Stimulated activated CD4-positive, alpha-beta T cell treated with anti-CD3 and anti-CD28 coated beads, Interleukin-12 subunit alpha, Interleukin-12 subunit beta, amount 100 ng/mL, for 24 hours (primary cell): ENCODE data around the gene CAB39L.

Experiments
- DNase-seq, 2 experiments: peaks; one replicate each; pipeline ENCODE4 v3.0.0-alpha.2; 2020; ENCODE audit warnings: low read depth in 2 of 2

Gene CAB39L

DNA sequence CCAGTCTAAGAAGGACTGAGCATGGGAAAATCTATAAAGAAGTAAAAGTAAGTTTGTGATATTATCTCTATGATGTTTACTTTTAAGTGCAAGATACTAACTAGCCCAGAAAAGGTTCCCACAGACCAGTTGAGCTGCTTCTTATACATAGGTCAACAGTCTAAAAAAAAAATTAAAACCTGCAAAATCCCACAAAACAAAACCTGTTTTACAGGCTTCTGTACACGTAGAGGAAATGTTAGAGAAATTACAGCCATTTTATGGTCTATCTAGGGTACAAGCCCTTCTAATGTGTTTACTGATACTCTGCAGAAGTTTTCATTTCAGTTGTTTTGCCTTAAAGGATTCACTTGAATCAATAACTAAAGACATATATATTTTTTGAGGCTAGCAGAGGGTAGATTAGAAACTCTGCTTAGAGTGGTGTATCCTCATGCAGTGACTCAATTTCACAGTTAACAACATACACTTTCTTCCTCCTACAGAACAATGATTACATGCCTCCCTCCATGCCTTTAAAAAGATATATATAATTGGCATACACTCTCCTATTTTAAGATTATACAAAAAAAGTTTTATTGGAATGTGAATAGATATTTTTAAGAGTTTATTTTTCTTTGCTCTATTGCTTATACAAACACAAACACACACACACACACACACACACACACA lies 43.9 kb downstream of the CAB39L start:
- no peak for DNase-seq

DNA sequence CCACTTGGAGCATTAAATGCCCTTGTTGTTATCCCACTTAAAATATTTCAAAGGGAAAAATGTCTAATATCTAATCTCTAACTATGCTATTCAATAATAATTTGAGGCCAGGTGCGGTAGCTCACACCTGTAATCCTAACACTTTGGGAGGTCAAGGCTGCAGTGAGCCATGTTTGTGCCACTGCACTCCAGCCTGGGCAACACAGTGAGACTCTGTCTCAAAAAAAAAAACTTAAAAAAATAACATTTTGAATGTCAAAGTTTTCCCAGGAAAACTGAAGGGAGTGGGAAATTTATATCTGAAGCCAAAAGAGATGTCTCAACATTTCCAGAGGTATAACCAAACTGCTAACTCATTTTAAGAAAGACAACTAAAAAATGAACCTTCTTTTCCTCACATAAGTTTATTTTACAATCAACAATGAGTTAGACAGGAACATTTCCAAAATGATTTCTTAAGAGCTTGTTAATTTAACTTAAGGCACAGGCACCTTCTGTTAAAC lies 47.9 kb downstream of the CAB39L start:
- DNase-seq, result no peak

DNA sequence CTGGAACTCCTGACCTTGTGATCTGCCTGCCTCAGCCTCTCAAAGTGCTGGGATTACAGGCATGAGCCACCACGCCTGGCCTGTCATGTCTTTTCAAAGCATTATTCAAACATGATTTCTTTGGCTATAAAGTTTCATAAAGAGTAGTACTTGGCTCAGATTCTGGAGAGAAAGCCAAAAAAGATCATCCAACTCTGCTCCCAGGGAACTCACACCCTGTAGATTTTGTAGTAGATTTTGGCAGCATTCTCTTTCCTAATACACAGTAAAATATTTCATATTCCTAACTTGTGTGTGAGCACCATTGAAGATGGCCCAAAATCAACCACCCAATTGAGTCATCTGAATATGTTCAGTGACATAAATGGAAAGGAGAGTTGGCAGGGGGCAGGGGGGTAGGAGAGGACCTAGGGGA lies 48.4 kb downstream of the CAB39L start:
- DNase-seq, result no peak

DNA sequence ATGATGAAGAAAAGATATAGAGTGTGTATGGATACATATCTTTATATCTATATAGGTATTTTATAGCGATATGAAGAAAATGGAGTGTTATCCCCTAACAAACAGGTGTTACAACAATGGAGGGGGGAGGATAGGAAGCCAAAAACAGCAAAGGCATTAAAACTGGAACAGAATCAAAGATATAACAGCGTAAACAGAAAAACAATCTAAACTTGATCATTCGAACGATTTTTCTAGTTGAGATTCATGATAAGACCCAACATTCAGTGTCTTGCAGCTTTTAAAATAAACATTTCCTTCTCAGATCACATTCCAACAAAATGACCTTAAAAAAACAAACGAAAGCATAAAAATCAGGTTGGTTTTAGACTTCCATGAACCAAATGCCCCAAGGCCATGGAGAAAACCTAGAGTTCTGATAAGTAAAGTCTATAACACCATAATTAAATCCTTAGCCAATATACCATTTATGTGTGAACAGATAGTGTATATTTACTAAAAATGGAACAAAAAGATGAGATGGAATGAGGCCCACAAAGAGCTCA lies 55.7 kb downstream of the CAB39L start:
- no peak for DNase-seq

DNA sequence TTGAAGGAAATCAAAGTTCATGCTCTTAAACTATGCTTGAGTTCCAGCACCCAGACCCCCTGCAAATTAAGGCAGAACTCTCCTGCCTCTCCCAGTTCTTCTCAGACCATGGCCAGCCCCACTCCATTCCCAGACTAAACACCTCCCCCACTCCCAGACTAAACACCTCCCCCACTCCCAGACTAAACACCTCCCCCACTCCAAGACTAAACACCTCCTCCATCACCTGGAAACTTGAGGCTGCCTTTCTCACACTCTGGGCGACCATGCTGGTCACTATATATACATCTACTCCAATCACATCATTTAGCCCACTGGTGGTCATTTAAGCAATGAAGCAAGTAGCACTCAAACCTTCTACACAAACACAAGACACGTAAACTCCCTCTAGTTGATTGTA lies 57.2 kb downstream of the CAB39L start:
- DNase-seq, result no peak

DNA sequence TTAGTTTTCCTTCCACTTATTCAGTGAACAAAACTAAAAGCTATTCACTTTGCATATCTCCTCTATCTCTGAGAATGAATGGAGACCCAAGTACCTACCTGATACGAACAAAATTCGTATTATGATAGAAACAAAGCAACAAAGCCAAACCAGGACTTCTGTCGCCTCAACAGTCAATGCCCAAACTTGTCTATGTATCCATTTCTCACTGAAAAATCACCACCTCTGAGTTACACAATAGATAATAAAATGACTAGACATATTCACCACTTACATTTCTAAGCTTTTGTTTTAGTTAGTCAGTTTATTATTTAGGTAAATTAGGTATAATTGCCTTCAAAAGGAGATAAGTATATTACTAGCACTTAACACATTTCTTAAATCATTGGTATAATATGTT lies 67.7 kb downstream of the CAB39L start:
- no peak for DNase-seq

DNA sequence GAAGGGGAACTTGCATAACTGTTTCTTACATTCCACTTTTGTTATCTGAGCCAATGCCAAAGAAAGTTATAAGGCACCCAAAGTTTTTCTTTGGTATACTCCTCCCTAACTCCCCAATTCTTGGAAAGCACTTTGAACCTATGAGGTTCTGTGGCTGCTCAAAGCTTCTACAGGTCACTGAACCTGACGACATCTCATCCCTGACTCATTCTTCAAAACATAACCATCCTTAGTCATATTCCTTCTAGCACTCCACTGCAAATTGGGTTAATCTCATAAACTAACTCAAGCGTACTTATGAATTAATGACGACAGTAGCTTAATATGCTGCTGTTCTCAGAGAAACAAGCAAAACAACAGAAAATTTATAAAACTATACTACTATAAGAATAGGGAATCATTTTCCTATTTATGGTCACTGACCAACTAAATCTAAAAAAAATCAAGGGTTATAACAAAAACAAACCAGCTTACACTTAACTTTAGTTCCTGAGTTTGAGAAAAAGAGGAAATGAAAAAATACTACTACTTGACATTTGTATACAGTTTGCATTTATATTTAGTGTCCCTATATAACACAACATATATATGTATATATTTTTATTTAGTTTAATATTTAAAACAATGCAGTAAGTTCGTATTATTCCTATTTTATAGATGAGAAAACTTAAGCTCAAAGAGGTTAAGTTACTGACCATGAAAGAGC lies 69.1 kb downstream of the CAB39L start:
- no peak for DNase-seq

DNA sequence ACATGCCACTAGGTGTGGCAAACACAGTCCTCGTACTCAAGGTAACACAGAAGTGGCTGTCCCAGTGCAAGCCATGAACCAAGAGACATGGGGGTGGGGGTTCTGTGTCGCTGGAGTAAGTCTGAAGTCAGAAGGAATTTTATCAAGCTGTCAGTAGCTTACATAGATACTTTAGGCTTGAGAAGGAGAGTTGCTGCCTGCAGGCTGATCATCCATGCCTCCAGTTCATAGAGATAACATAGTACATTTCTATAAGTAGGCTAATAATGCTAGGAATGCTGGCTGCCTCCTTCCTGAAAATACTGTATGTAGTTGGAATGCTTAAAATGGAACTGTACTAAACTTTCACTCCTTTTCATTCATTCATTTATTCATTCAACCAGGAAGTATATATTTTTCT lies 70.1 kb downstream of the CAB39L start:
- no peak for DNase-seq

DNA sequence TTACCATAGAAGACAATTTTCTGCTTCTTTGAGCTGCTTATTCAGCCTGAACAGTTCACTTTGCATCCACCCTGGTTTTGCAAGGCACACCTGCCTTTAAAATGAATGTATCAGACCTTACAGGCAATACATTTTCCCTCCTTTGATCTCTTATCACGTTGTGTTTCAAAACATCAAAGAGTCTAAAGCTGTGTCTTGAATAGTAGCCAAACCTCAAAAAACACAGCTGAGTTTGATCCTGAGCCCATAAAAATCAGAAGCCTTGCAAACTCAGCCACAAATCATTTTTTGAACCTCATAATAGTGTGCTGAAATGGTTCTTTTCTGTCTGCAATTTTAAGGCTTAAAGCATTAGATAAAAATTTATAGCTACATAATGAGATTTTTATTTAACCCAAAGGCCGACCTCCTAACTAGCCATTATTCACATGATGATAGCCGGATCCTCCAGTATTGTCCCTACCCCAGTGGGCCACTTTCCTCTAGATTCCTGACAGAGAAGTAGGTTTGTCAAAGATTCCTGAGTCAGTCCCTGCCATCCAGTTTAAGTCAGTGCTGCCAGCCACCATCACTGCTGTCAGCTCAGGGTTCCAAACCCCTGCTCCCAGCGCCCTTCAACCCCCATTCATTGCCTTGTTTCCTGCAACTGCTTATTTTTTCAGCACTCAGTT lies 71.8 kb downstream of the CAB39L start:
- no peak for DNase-seq

DNA sequence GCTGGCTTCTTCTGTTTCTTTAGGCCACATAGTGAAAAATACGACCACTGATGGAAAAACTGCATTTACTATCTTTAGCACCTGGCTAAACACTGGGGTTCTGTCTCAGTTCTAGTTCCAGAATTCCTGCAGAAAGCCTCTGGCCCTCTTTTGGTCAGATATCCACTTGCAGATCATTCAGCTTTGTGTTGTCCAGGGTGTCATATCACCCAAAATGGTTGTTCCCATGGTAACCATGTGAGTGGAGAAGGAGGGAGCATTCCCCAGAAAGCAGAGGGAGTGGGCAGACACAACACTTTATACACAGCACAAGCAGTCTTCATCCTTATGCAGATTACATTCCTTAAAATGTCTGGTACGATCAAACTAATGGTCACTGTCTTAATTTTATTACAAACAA lies 73.5 kb downstream of the CAB39L start:
- DNase-seq, result no peak

DNA sequence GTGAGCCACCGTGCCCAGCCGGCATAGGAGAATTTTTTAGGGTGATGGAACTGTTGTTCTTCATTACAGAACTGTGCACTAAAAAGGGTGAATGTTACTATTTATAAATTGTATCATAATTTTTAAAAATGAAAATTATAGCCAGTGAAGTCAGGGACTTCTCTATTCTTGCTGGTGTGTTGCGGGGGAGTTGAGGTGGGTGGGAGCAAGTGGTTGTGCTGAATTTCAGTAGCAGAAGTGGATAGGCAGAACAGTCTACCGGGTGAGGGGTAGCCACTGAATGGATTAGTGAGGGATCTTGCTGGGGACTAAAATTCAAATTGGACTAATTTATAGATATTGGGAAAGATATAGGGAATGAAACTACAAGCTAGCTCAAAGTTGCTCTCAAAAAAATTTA lies 74.0 kb downstream of the CAB39L start:
- DNase-seq, result no peak

DNA sequence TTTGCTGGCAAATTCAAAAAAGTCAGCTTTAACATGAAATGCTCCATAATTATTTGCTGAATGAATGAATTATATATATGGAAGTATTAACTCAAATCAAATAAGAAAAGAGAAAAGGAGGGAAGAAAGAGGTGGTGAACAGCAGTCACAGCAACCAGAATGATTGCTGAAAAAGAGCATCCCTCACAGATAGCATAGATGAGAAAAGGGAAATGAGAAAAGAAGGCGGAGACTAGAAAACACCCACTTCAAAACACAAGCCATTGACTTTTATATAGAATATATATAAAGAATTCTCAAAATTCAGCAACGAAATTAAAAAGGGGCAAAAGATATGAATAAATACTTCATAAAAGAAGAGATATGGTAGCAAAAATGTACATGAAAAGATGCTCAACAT lies 75.2 kb downstream of the CAB39L start:
- DNase-seq, result no peak

DNA sequence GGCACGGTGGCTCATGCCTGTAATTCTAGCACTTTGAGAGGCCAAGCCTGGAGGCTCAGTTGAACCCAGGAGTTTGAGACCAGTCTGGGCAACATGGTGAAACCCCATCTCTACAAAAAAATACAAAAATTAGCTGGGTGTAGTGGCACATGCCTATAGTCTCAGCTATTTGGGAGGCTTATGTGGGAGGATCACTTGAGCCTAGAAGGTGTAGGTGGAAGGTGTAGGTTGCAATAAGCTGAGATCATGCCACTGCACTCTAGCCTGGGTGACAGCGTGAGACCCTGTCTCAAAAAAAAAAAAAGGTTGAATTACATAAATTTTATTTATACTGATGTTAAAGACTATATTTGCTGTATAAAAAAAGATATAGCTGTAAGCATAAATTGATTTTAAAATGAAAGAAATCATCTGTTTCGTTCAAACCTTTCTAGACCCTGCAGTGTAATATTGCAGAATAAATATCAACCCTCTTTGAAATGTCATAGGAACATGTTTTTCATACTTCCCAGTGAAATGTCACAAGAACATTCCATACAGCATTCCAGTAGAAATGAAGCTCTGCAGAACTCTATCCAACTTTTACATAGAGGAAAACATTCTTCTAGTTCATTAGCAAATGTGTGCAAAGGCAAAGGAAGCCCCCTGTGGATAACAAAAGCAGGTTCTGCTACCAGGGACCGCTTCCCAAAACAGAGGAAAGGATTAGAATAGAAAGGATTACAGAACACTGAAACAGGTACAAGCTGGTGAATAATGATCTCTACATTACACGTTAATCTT lies 76.0 kb downstream of the CAB39L start:
- DNase-seq, result no peak

DNA sequence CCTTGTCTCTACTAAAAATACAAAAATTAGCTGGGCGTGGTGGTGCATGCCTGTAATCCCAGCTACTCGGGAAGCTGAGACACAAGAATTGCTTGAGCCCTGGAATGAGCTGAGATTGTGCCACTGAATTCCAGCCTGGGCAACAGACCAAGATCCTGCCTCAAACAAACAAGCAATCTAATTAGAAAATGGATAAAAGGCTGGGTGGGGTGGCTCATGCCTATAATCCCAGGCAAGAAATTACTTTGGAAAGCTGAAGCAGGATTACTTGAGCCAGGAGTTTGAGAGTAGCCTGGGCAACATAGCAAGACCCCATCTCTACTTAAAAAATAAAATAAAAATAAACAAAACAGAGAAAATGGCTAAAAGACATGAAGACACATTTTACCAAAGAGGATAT lies 77.0 kb downstream of the CAB39L start:
- no peak for DNase-seq

DNA sequence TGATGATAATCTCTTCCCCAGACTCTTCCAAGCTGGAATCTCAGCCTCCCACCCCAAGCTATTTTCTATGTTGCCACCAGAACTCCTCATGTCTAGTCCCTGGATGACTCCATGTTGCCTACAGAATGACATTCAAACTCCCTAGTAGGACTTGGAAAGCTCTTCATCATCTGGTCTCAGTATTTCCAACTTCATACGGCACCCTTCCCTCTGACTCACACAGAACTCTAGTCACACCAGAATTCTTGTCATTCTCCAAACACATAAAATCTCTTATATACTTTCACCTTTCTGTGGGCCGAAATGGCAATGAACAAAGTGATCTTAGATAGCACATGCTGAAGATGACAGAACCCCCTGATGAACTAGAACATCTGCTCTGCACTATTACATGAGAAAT lies 86.2 kb downstream of the CAB39L start:
- no peak for DNase-seq

DNA sequence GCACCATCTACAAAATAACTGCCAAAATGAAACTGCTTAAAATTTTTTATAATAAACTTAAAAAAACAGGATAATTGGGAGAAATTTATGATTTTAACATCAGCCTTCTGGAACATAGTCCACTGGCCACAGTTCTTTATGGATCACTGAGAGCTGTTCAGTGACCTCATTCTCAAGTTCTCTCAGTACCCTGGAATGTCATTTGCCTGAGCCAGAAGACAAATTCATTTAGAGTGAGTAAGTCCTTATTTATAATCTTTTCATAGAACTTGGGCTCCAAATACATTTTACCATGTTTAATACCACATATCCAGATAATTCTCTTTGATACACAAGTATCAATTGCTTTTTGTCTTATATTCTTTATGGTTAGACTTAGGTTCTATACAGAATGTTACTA lies 87.6 kb downstream of the CAB39L start:
- DNase-seq, result no peak

DNA sequence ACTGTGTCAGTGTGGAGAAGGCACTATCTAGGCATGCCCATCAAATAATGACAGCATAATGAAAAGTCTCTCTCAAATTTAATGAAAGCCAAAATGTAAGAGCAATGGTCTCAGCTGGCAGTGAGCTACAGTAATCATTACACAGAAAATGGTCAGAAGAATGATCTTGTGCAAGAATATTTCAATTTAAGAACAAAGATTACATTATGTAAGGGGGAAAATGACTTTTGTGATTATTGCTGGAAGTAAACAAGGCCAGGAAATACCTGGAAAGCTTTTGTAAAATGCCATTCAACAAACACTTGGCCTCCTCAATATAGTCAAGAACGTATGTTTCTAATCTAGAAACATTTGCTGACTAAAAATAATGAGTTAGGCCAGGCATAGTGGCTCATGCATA lies 89.1 kb downstream of the CAB39L start:
- DNase-seq, result no peak

DNA sequence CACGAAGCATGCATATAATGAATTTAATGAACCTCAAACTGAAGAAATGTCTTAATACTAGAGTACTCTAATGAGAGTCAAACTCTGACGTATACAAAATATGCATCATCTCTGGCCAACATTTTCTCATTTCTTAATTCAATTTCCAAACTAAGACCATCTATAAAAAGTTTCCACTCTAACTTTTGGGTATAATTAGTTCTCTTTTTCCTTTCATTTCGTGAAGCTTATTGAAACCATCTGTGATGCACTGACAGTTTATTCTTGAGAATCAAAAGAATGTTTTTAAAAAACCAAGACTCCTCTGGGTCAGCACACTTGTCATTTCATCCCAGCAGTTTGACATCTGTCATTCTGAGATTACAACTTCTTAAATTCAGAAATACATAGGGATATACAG lies 90.0 kb downstream of the CAB39L start:
- DNase-seq, result no peak

DNA sequence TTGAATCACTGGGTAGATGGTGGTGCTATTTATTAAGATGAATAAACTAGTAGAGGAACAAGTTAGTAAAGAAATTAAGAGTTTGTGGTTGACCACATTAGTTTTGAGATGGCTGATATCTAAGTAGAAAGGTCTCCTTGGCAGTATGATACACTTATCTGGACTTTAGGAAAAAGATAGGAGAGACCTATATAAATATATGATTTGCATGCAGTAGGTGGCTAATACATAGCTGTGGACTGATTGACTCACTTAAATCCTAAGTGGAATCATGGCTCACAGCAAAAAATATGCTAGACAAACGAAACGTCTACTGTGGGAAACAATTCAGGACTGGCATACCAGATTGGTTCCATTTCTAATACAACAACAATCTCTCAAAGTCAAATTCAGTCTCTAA lies 92.0 kb downstream of the CAB39L start:
- DNase-seq, result no peak

DNA sequence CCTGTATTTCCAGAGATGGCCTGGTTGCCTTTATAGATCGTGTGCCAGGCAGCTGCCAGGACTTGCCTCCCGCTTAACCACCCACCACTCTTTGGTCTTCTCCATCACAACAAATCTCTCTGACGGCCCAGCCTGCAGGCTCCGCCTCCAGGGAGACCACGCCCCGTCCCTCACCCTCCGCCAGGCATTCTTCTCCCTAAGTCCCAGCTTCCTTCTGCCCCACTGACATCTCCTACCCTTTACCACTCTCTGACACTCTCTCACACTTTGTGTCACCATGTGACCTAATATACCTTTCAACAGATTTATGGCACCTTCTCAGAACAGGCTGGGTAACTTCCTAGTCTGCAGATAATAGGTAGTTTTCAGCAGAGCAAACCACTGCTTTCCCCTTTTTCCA lies 95.1 kb downstream of the CAB39L start:
- DNase-seq, result no peak

DNA sequence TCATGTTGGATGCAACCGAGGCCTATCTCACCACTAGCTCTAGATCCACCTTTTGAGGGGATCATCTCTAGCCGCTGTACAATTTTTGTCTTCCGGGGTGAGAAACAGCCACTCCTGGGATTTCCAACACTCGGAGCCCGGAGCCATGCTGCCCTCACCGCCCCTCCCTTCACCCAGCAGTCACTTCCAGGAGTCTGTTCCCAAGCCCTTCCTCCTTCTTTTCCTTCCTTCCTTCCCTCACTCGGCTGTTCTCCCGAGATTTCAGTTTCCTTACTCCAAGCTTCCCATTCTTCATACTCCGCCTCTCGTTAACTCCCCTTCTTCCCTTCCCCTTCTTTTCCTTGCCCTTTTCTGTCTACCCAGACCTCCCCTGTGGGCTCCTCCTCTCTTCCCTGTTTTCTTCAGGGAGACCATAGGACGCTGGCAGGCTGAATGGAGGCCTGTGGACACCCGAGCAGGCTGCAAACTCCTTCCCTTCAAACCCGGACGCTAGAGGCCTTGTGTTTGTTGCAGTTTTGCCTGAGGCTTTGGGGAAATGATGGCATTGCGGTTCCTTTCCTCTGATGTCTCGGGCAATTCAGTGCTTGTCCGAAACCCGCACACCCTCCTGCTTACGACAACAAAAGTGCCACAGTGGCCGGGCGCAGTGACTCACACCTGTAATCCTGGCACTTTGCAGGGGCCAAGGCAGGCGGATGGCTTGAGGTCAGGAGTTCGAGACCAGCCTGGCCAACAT lies 96.0 kb downstream of the CAB39L start:
- no peak for DNase-seq
